Measurements from ENCODE around the gene EPHA5.

DNA sequence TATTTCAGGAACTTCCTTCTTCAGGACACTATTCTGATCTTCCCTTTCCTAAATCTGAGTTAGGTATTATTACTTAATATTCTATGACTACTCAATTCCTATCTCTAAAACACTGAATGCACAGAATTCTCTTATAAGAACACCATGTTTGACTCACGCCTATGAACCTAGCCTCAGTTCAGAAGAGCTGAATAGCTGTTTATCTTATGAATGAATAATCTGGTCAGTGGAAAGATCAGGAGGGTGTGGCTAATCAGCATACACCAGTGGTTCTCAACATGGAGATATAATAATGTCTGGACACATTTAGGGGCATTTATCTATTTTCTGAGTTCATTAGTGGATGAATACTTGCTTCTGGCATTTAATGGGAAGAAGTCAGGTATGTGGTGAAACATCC, 24.2 kb downstream of the EPHA5 start:
- TF ChIP-seq EP300 (IDR thresholded peaks at IDR 0.05; ENCODE audit: borderline replicate concordance): no peak
- no peak for TF ChIP-seq TCF12 (IDR thresholded peaks at IDR 0.05; ENCODE audit: low read depth)
- TF ChIP-seq, protein P1, sequence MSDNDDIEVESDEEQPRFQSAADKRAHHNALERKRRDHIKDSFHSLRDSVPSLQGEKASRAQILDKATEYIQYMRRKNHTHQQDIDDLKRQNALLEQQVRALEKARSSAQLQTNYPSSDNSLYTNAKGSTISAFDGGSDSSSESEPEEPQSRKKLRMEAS (IDR thresholded peaks at IDR 0.05): no peak
- no peak for TF ChIP-seq TAF1 (IDR thresholded peaks at IDR 0.05; ENCODE audit: low read depth)
- no peak for TF ChIP-seq EGR1 (IDR thresholded peaks at IDR 0.05)
- TF ChIP-seq, protein P2, sequence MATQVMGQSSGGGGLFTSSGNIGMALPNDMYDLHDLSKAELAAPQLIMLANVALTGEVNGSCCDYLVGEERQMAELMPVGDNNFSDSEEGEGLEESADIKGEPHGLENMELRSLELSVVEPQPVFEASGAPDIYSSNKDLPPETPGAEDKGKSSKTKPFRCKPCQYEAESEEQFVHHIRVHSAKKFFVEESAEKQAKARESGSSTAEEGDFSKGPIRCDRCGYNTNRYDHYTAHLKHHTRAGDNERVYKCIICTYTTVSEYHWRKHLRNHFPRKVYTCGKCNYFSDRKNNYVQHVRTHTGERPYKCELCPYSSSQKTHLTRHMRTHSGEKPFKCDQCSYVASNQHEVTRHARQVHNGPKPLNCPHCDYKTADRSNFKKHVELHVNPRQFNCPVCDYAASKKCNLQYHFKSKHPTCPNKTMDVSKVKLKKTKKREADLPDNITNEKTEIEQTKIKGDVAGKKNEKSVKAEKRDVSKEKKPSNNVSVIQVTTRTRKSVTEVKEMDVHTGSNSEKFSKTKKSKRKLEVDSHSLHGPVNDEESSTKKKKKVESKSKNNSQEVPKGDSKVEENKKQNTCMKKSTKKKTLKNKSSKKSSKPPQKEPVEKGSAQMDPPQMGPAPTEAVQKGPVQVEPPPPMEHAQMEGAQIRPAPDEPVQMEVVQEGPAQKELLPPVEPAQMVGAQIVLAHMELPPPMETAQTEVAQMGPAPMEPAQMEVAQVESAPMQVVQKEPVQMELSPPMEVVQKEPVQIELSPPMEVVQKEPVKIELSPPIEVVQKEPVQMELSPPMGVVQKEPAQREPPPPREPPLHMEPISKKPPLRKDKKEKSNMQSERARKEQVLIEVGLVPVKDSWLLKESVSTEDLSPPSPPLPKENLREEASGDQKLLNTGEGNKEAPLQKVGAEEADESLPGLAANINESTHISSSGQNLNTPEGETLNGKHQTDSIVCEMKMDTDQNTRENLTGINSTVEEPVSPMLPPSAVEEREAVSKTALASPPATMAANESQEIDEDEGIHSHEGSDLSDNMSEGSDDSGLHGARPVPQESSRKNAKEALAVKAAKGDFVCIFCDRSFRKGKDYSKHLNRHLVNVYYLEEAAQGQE (IDR thresholded peaks at IDR 0.05; ENCODE audit: low read depth): no peak
- no peak for TF ChIP-seq ZBTB7A (IDR thresholded peaks at IDR 0.05; ENCODE audit: low read depth)
- no peak for TF ChIP-seq TEAD4 (IDR thresholded peaks at IDR 0.05)
- TF ChIP-seq YY1 (IDR thresholded peaks at IDR 0.05; ENCODE audit: low read depth): no peak

Data from Ishikawa (cell line).